B cell (primary cell): Measurements from ENCODE around the gene GPX8. TPM values are rescaled to one million over a fixed set of nuclear protein-coding genes. Genes with fewer than 3 reads are reported as not detected.

ENCODE experiments used
- ATAC-seq: fragments of 200-7000 bp; cut with Tn5 transposase; one replicate; pipeline ENCODE4 v1.10.0; 2021; ENCODE audit warnings: low read depth, mild to moderate bottlenecking, moderate number of reproducible peaks, moderate library complexity
- CTCF ChIA-PET: fragments of 350-600 bp; sonication (Branson Sonifier 250); formaldehyde crosslinking; loops from one replicate; lab custom pipeline; 2021; ENCODE audit warnings: antibody characterized with exemption, inconsistent platforms; lab: Charles Lee
- POLR2A ChIA-PET: fragments of 350-600 bp; sonication (Branson Sonifier 250); formaldehyde crosslinking; loops from one replicate; lab custom pipeline; 2021; ENCODE audit warnings: antibody characterized with exemption; lab: Charles Lee
- DNase-seq: peaks from one replicate; pipeline ENCODE4 v3.0.0; 2013
- H2AFZ ChIP-seq: 2 replicates; pipeline ENCODE4 v1.6.1; 2012; ENCODE audit warnings: mild to moderate bottlenecking, low read depth, low read length; ENCODE audit not compliant: insufficient read depth, poor library complexity, severe bottlenecking
- H3K27ac ChIP-seq, 2 donors: 1 replicate in 1 of 2; 2 replicates in 1 of 2; pipeline ENCODE4 v1.5.1; 2012 to 2013; ENCODE audit warnings: low read length in 2 of 2, mild to moderate bottlenecking in 2 of 2, moderate library complexity in 1 of 2
- H3K27me3 ChIP-seq, 4 experiments: fragments of 200-600 bp in 1 of 4; sonication (generic) in 1 of 4; replicated peaks in 1 of 4; 1 replicate in 2 of 4; 2 replicates in 2 of 4; pipeline versions ENCODE4 v1.6.1 to v1.7.0; 2013 to 2016; ENCODE audit warnings: low read length in 3 of 4, mild to moderate bottlenecking in 2 of 4, mixed read lengths in 1 of 4, moderate library complexity in 1 of 4; ENCODE audit not compliant: insufficient read depth in 4 of 4, control insufficient read depth in 3 of 4; ENCODE audit errors: control extremely low read depth in 1 of 4
- H3K36me3 ChIP-seq, 2 experiments: replicated peaks in 1 of 2; 1 replicate in 1 of 2; 2 replicates in 1 of 2; pipeline versions ENCODE4 v1.6.1 to v1.7.1; 2013; ENCODE audit warnings: low read length in 1 of 2; ENCODE audit not compliant: insufficient read depth in 2 of 2, control insufficient read depth in 1 of 2; ENCODE audit errors: control extremely low read depth in 1 of 2, extremely low read depth in 1 of 2
- H3K4me1 ChIP-seq, 2 donors: fragments of 200-600 bp in 1 of 2; sonication (generic) in 1 of 2; 1 replicate in 1 of 2; 2 replicates in 1 of 2; pipeline versions ENCODE4 v1.5.1 to v1.6.1; 2013 to 2017; ENCODE audit warnings: low read length in 2 of 2; ENCODE audit not compliant: control insufficient read depth in 2 of 2, insufficient read depth in 2 of 2
- H3K4me2 ChIP-seq: replicated peaks from 2 replicates; pipeline ENCODE3; 2012; ENCODE audit warnings: mild to moderate bottlenecking, low read depth, low read length; ENCODE audit not compliant: poor library complexity, severe bottlenecking
- H3K4me3 ChIP-seq, 5 experiments: fragments of 200-600 bp in 1 of 5; sonication (generic) in 1 of 5; 1 replicate in 3 of 5; 2 replicates in 2 of 5; pipeline versions ENCODE4 v1.5.1 to v1.7.0; 2011 to 2016; ENCODE audit warnings: low read length in 4 of 5, mild to moderate bottlenecking in 4 of 5, low read depth in 2 of 5, control low read depth in 1 of 5, moderate library complexity in 1 of 5; ENCODE audit not compliant: insufficient read depth in 1 of 5; ENCODE audit errors: control extremely low read depth in 1 of 5, extremely low read depth in 1 of 5
- H3K79me2 ChIP-seq: fragments of 200-600 bp; sonication (generic); one replicate; pipeline ENCODE4 v1.6.0; 2016; ENCODE audit warnings: low read length; ENCODE audit not compliant: control insufficient read depth, insufficient read depth
- H3K9ac ChIP-seq: fragments of 200-600 bp; sonication (generic); 2 replicates; pipeline ENCODE4 v1.6.1; 2017; ENCODE audit warnings: mild to moderate bottlenecking, low read length, moderate library complexity
- H3K9me3 ChIP-seq, 3 donors: one replicate each; pipeline versions ENCODE4 v1.6.1 to v1.7.1; 2013; ENCODE audit warnings: low read length in 2 of 3; ENCODE audit not compliant: control insufficient read depth in 2 of 3, insufficient read depth in 1 of 3; ENCODE audit errors: control extremely low read depth in 1 of 3
- H4K20me1 ChIP-seq: 2 replicates; pipeline ENCODE4 v1.6.0; 2012; ENCODE audit warnings: mild to moderate bottlenecking, low read length; ENCODE audit not compliant: insufficient read depth, control insufficient read depth, poor library complexity, severe bottlenecking
- H3K27ac Mint-ChIP-seq: one replicate; pipeline ENCODE4 v1.8.0; 2021; ENCODE audit warnings: mixed read lengths
- H3K27me3 Mint-ChIP-seq: one replicate; pipeline ENCODE4 v1.8.0; 2021; ENCODE audit warnings: mixed read lengths
- H3K4me1 Mint-ChIP-seq: one replicate; pipeline ENCODE4 v1.8.0; 2021; ENCODE audit warnings: mixed read lengths
- H3K4me3 Mint-ChIP-seq: one replicate; pipeline ENCODE4 v1.8.0; 2021; ENCODE audit warnings: mixed read lengths
- H3K9me3 Mint-ChIP-seq: one replicate; pipeline ENCODE4 v1.8.0; 2022; ENCODE audit warnings: mixed read lengths; ENCODE audit not compliant: insufficient read depth
- CTCF ChIP-seq: fragments of 200-600 bp; IDR thresholded peaks from one replicate; pipeline ENCODE4 v1.8.0; 2022; ENCODE audit warnings: antibody characterized with exemption, mild to moderate bottlenecking
- EZH2 ChIP-seq: IDR thresholded peaks from 2 replicates; pipeline ENCODE4 v1.6.1; 2012; ENCODE audit warnings: borderline replicate concordance, low read depth, mild to moderate bottlenecking, moderate library complexity, low read length; ENCODE audit not compliant: insufficient read depth, poor library complexity, severe bottlenecking
- WGBS: methylation state at CpG from one replicate; pipeline ENCODE4 v1.1.5; 2013; ENCODE audit warnings: missing lambda C conversion rate; ENCODE audit not compliant: insufficient coverage; 5-methylcytosine and 5-hydroxymethylcytosine counted together
- intact Hi-C: fragments of 100-400 bp; cut with micrococcal nuclease; formaldehyde crosslinking; loops from one replicate; pipeline ENCODE4 v1.10.0; 2022
- polyA plus RNA-seq: library from polyadenylated mRNA; depleted of rRNA; stranded (reverse); fragments of >200 nt; gene quantifications from 2 replicates; pipeline ENCODE4 v1.2.3, GENCODE V29; 2012
- total RNA-seq, 2 donors: library from RNA; stranded (reverse); fragments of 120-200 nt in 1 of 2; gene quantifications; 1 replicate in 1 of 2; 2 replicates in 1 of 2; pipeline versions ENCODE4 v1.2.3 to v1.2.4, GENCODE V29; 2013 to 2022

GPX8 gene
- total and polyA plus RNA-seq, 2 donors (not counting 1 experiment from before 2014, with no cell fraction given), result not detected

- TF ChIP-seq EZH2 (no peak), CTCF (no peak)
- no peak overlapping the region for H3K27ac Mint-ChIP-seq
- ChIA-PET POLR2A (no interaction called here), CTCF (no interaction called here)
- H3K9me3 Mint-ChIP-seq, result no peaks in the 10 kb centered on the region
- 100% methylated on average over 1 of the region's 2 CpGs for WGBS
- no peaks in the 10 kb centered on the region for H3K36me3 ChIP-seq
- H3K4me1 Mint-ChIP-seq, result peaks cover 2% of the 10 kb centered on the region
- H3K4me1 ChIP-seq, result peaks cover 4% of the 10 kb centered on the region in 2 donors
- DNase-seq (no peak), ATAC-seq (no peak)
- peaks cover 23% of the 10 kb centered on the region for H3K27me3 Mint-ChIP-seq
- no peak overlapping the region for H3K27ac ChIP-seq
- H3K79me2 ChIP-seq, result no peaks in the 10 kb centered on the region
- intact Hi-C loops, result loop anchor here (10.0 kb wide), 1 partner anchor 835 kb away; the partner anchor contains the start of gene ARL15
- H4K20me1 ChIP-seq, result no peaks in the 10 kb centered on the region
- peaks cover 0 to 3% (median 0%) of the 10 kb centered on the region in 3 donors for H3K9me3 ChIP-seq
- no peak overlapping the region for H3K4me3 ChIP-seq
- no peak overlapping the region for H3K4me2 ChIP-seq
- H3K9ac ChIP-seq, result no peak overlapping the region
- H2AFZ ChIP-seq, result no peak overlapping the region
- H3K27me3 ChIP-seq, result peaks cover 0 to 7% (median 1%) of the 10 kb centered on the region in 4 experiments
- H3K4me3 Mint-ChIP-seq, result no peak overlapping the region
Measured at GRCh38 chr5:55149308-55149795, 10.6 kb upstream of the GPX8 start.

DNA sequence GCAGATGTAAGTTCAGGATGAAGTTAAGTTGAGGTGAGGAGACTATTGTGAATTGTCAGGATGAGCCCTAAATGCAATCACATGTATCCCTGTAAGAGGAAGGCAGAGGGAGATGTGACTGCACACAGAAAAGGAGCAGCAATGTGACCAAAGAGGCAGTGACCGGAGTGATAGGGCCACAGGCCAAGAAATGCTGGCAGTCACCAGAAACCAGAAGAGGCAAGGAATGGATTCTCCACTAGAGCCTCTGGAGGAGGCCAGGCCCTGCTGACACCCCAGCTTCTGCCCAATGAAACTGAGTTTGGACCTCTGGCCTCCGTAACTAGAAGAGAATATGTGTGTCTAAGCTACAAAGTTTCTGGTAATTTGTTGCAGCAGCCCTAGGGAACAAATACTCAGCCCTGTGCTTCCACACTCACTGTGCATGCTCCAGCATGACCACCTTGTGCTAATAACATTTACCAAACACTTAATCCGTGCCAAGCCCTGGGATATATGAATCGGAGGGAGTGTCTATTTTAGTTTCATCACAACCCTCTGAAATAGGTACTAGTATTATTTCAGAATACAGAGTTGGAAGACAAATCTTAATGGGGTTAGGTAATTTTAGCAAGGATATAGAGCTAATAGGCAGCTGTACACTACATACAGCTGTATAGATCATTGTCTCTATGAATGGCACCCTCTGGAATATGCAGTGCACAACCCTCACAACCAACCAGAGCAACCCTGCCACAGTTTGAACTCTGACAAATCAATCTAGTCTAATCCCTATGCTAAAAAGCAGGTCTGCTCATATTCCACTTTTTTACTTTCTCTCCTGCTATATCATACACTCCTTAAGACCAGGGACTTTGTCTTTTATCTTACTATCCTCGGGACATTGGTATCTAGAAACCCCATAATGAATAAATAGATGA is 7.8 kb upstream of the GPX8 start:
- ATAC-seq, result no peak
- H3K4me3 Mint-ChIP-seq, result no peak overlapping the region
- WGBS, result 93% methylated on average over 2 of the region's 5 CpGs

More for the DNA sequence above, 7.8 kb upstream of the GPX8 start:
- H3K27me3 ChIP-seq, result peaks cover 0 to 7% (median 4%) of the 10 kb centered on the region in 4 experiments
- no peak overlapping the region for H3K4me2 ChIP-seq
- H3K9me3 ChIP-seq, result peaks cover 0 to 11% (median 0%) of the 10 kb centered on the region in 3 donors
- intact Hi-C loops, result no loop called here
- no peaks in the 10 kb centered on the region for H4K20me1 ChIP-seq
- ChIA-PET POLR2A (no interaction called here), CTCF (interaction anchor here (0.6 kb wide), 1 partner anchor 110 kb away, joined by 3 read pairs; no protein-coding TSS in a partner anchor)
- no peak overlapping the region for H3K27ac Mint-ChIP-seq
- H3K4me1 Mint-ChIP-seq, result no peaks in the 10 kb centered on the region
- H3K4me1 ChIP-seq, result no peaks in the 10 kb centered on the region
- no peak overlapping the region for H3K4me3 ChIP-seq
- H3K27me3 Mint-ChIP-seq, result peaks cover 33% of the 10 kb centered on the region
- no peak overlapping the region for H3K9ac ChIP-seq
- no peak overlapping the region for H3K27ac ChIP-seq
- TF ChIP-seq CTCF (no peak), EZH2 (no peak)
- H3K79me2 ChIP-seq, result no peaks in the 10 kb centered on the region
- H3K9me3 Mint-ChIP-seq, result no peaks in the 10 kb centered on the region
- no peak overlapping the region for H2AFZ ChIP-seq
- no peaks in the 10 kb centered on the region for H3K36me3 ChIP-seq
- no peak for DNase-seq
